H9 (cell line): ENCODE data around the gene COA7. TPM values are rescaled to one million over a fixed set of nuclear protein-coding genes. Genes with fewer than 3 reads are reported as not detected.

ENCODE experiments used
- DNase-seq: peaks from one replicate; pipeline ENCODE4 v3.0.0-alpha.2; 2017
- H2AFZ ChIP-seq: one replicate; pipeline ENCODE4 v1.6.1; 2013; ENCODE audit warnings: mild to moderate bottlenecking, low read length, control low read depth, moderate library complexity
- H2AK5ac ChIP-seq: 2 replicates; pipeline ENCODE4 v1.6.1; 2013; ENCODE audit warnings: low read length, control low read depth, mixed read lengths; ENCODE audit not compliant: insufficient read length
- H2BK120ac ChIP-seq: one replicate; pipeline ENCODE4 v1.6.1; 2013; ENCODE audit warnings: low read depth, mild to moderate bottlenecking, low read length, control low read depth, inconsistent platforms; ENCODE audit not compliant: poor library complexity, severe bottlenecking
- H2BK12ac ChIP-seq: 2 replicates; pipeline ENCODE4 v1.6.1; 2013; ENCODE audit warnings: low read length, control low read depth, mixed read lengths, low read depth; ENCODE audit not compliant: insufficient read length
- H2BK15ac ChIP-seq: 2 replicates; pipeline ENCODE4 v1.6.1; 2013; ENCODE audit warnings: low read depth, low read length, control low read depth
- H2BK20ac ChIP-seq: one replicate; pipeline ENCODE4 v1.6.1; 2013; ENCODE audit warnings: low read depth, mild to moderate bottlenecking, low read length, control low read depth, inconsistent platforms; ENCODE audit not compliant: poor library complexity, severe bottlenecking
- H2BK5ac ChIP-seq: 2 replicates; pipeline ENCODE4 v1.6.1; 2013; ENCODE audit warnings: low read length, control low read depth, mixed read lengths; ENCODE audit not compliant: insufficient read length
- H3K14ac ChIP-seq: 2 replicates; pipeline ENCODE4 v1.6.1; 2013; ENCODE audit warnings: low read length, control low read depth; ENCODE audit not compliant: insufficient read depth
- H3K18ac ChIP-seq: 2 replicates; pipeline ENCODE4 v1.6.1; 2013; ENCODE audit warnings: low read depth, mild to moderate bottlenecking, mixed read lengths, low read length, control low read depth; ENCODE audit not compliant: insufficient read length
- H3K23ac ChIP-seq: 2 replicates; pipeline ENCODE4 v1.6.1; 2013; ENCODE audit warnings: low read length, control low read depth, mixed read lengths, low read depth; ENCODE audit not compliant: insufficient read length
- H3K23me2 ChIP-seq: 2 replicates; pipeline ENCODE4 v1.6.1; 2013; ENCODE audit warnings: low read depth, mild to moderate bottlenecking, mixed read lengths, low read length, control low read depth; ENCODE audit not compliant: insufficient read length, poor library complexity, severe bottlenecking
- H3K27ac ChIP-seq: 2 replicates; pipeline ENCODE4 v1.5.1; 2013; ENCODE audit warnings: low read length, control low read depth, mixed read lengths, low read depth; ENCODE audit not compliant: insufficient read length
- H3K27me3 ChIP-seq: 2 replicates; pipeline ENCODE4 v1.6.1; 2013; ENCODE audit warnings: low read length, control low read depth, inconsistent platforms; ENCODE audit not compliant: insufficient read depth
- H3K4ac ChIP-seq: 2 replicates; pipeline ENCODE4 v1.6.1; 2013; ENCODE audit warnings: low read depth, mild to moderate bottlenecking, control low read depth, inconsistent platforms, low read length, moderate library complexity
- H3K4me1 ChIP-seq: 2 replicates; pipeline ENCODE4 v1.6.1; 2013; ENCODE audit warnings: low read length, control low read depth, inconsistent platforms; ENCODE audit not compliant: insufficient read depth
- H3K4me2 ChIP-seq: 2 replicates; pipeline ENCODE4 v1.6.1; 2013; ENCODE audit warnings: low read length, control low read depth, mixed read lengths; ENCODE audit not compliant: insufficient read length, insufficient read depth
- H3K56ac ChIP-seq: 2 replicates; pipeline ENCODE4 v1.6.1; 2013; ENCODE audit warnings: low read depth, mild to moderate bottlenecking, mixed read lengths, low read length, control low read depth; ENCODE audit not compliant: insufficient read length
- H3K79me1 ChIP-seq: 2 replicates; pipeline ENCODE4 v1.6.1; 2013; ENCODE audit warnings: low read depth, mild to moderate bottlenecking, moderate library complexity, low read length, control low read depth, inconsistent platforms; ENCODE audit not compliant: insufficient read depth, poor library complexity, severe bottlenecking
- H3K79me2 ChIP-seq: 2 replicates; pipeline ENCODE4 v1.6.1; 2013; ENCODE audit warnings: low read length, control low read depth, inconsistent platforms; ENCODE audit not compliant: insufficient read depth
- H3K9ac ChIP-seq: 2 replicates; pipeline ENCODE4 v1.6.1; 2013; ENCODE audit warnings: low read length, control low read depth, mixed read lengths; ENCODE audit not compliant: insufficient read length; ENCODE audit errors: extremely low read depth
- H3K9me3 ChIP-seq: one replicate; pipeline ENCODE4 v1.6.1; 2013; ENCODE audit warnings: low read depth, low read length, inconsistent platforms; ENCODE audit not compliant: control insufficient read depth
- H3T11ph ChIP-seq: one replicate; pipeline ENCODE4 v1.6.1; 2013; ENCODE audit warnings: mild to moderate bottlenecking, low read length, control low read depth, inconsistent platforms
- H4K20me1 ChIP-seq: one replicate; pipeline ENCODE4 v1.6.1; 2013; ENCODE audit not compliant: control insufficient read depth, insufficient read length, insufficient read depth
- H4K5ac ChIP-seq: 2 replicates; pipeline ENCODE4 v1.6.1; 2013; ENCODE audit warnings: low read depth, mild to moderate bottlenecking, mixed read lengths, low read length, control low read depth; ENCODE audit not compliant: insufficient read length
- H4K8ac ChIP-seq: replicated peaks from 2 replicates; pipeline ENCODE4 v1.6.1; 2013; ENCODE audit warnings: low read length, control low read depth, mixed read lengths, low read depth; ENCODE audit not compliant: insufficient read length
- H4K91ac ChIP-seq: 2 replicates; pipeline ENCODE4 v1.6.1; 2013; ENCODE audit warnings: low read depth, mild to moderate bottlenecking, moderate library complexity, mixed read lengths, low read length, control low read depth; ENCODE audit not compliant: insufficient read length
- H3K27ac Mint-ChIP-seq, 3 experiments: 2 replicates in 2 of 3; 3 replicates in 1 of 3; pipeline ENCODE4 v1.8.0; 2020 to 2021; ENCODE audit warnings: mixed read lengths in 3 of 3, mild to moderate bottlenecking in 1 of 3, moderate library complexity in 1 of 3
- H3K27me3 Mint-ChIP-seq: 2 replicates; pipeline ENCODE4 v1.8.0; 2021; ENCODE audit warnings: low read depth, mild to moderate bottlenecking, moderate library complexity, mixed read lengths
- H3K36me3 Mint-ChIP-seq, 3 experiments: 2 replicates in 2 of 3; 3 replicates in 1 of 3; pipeline ENCODE4 v1.8.0; 2020 to 2021; ENCODE audit warnings: low read depth in 3 of 3, mixed read lengths in 3 of 3; ENCODE audit not compliant: insufficient read depth in 1 of 3
- H3K4me1 Mint-ChIP-seq, 2 experiments: 2 replicates each; pipeline ENCODE4 v1.8.0; 2020; ENCODE audit warnings: mixed read lengths in 2 of 2
- H3K4me3 Mint-ChIP-seq, 2 experiments: 2 replicates in 1 of 2; 3 replicates in 1 of 2; pipeline ENCODE4 v1.8.0; 2020 to 2021; ENCODE audit warnings: mild to moderate bottlenecking in 2 of 2, mixed read lengths in 2 of 2, moderate library complexity in 1 of 2
- H3K9me3 Mint-ChIP-seq, 2 experiments: 2 replicates in 1 of 2; 3 replicates in 1 of 2; pipeline ENCODE4 v1.8.0; 2020; ENCODE audit warnings: mild to moderate bottlenecking in 2 of 2, mixed read lengths in 2 of 2, moderate library complexity in 1 of 2
- WGBS: extraction: QIAGEN DNeasy Blood & Tissue Kit; methylation state at CpG from one replicate; pipeline ENCODE4 v1.1.7; 2013; ENCODE audit warnings: missing lambda C conversion rate, low lambda C conversion rate, mixed read lengths; ENCODE audit not compliant: insufficient read length; ENCODE audit errors: extremely low coverage; 5-methylcytosine and 5-hydroxymethylcytosine counted together
- total RNA-seq: library from RNA; stranded (reverse); gene quantifications from 2 replicates; pipeline ENCODE4 v1.2.1, GENCODE V29; 2021
- TF ChIP-seq, protein P1 (sequence below): fragments of 200-600 bp; sonication (generic); conservative IDR thresholded peaks from 3 replicates; pipeline ENCODE4 v1.8.0; 2021; ENCODE audit warnings: antibody characterized with exemption, mild to moderate bottlenecking

Gene COA7
- total RNA-seq, 1 experiment from 2014 or later: 69.1 TPM

DNA sequence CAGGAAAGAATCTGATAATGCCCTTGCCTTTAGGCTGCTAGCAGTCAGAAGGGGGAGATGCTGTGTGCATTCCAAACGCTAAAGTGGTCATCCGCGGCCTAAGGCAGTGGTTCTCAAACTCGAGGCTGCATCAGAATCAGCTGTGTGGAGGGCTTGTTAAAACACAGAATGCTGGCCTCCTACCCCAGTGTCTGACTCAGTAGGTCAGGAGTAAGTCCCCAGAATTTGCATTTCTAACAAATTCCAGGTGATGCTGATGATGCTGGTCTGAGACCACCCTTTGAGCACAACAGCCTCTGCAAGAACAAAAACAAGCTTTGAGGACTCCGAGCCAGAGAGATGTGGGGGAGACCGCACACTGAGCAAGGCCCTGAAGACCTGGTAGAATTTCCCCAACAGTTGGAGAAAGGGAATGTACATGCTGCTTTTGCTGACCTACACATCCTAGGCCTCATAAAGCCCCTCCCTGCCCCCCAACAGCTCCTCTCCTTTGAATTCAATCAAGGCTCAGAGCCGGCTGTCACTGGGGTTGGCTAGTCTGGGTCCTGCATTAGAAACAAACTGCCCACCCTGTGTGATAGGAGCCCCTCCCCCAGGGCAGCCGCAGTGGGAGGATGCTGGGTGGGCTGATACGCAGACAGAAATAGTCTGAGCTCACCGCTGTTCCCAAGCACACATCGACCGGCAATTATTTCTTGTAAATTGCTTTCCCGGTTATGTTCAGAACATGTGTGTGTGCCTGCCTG lies 38.1 kb downstream of the COA7 start:
- Histone ChIP-seq H2BK5ac (no peak overlapping the region), H3K4ac (no peak overlapping the region), H2BK12ac (no peak overlapping the region), H2AK5ac (no peak overlapping the region), H2AFZ (no peak overlapping the region), H4K8ac (no peak overlapping the region), H3K23me2 (peaks cover 3% of the 10 kb centered on the region), H3K4me1 (peaks cover 3% of the 10 kb centered on the region; the same call in 1 of the 2 replicates), H3K9ac (no peak overlapping the region), H4K91ac (no peak overlapping the region), H3K14ac (no peak overlapping the region; the same call in 1 of the 2 replicates), H3T11ph (no peak overlapping the region), H3K56ac (no peak overlapping the region), H4K20me1 (no peaks in the 10 kb centered on the region), H3K23ac (no peak overlapping the region), H3K79me1 (no peaks in the 10 kb centered on the region), H3K79me2 (no peaks in the 10 kb centered on the region), H3K27me3 (no peaks in the 10 kb centered on the region; the same call in 1 of the 2 replicates), H2BK20ac (no peak overlapping the region), H3K27ac (no peak overlapping the region), H4K5ac (no peak overlapping the region), H3K9me3 (no peaks in the 10 kb centered on the region), H3K18ac (peak overlapping the region; percentile 18), H2BK15ac (no peak overlapping the region), H3K4me2 (no peak overlapping the region), H2BK120ac (no peak overlapping the region)
- Mint-ChIP-seq H3K9me3 (no peaks in the 10 kb centered on the region), H3K4me3 (peak overlapping the region in 1 of 2 experiments; percentile 47; a peak in 2 of 5 replicates), H3K27ac (peak overlapping the region; percentile 86 to 98 (median 92); a peak in 6 of 7 replicates), H3K36me3 (no peaks in the 10 kb centered on the region), H3K4me1 (peaks cover 33 to 48% of the 10 kb centered on the region in 2 experiments), H3K27me3 (no peaks in the 10 kb centered on the region)
- WGBS: no CpG with 5 or more reads among the region's 13 CpGs
- TF ChIP-seq, protein P1, sequence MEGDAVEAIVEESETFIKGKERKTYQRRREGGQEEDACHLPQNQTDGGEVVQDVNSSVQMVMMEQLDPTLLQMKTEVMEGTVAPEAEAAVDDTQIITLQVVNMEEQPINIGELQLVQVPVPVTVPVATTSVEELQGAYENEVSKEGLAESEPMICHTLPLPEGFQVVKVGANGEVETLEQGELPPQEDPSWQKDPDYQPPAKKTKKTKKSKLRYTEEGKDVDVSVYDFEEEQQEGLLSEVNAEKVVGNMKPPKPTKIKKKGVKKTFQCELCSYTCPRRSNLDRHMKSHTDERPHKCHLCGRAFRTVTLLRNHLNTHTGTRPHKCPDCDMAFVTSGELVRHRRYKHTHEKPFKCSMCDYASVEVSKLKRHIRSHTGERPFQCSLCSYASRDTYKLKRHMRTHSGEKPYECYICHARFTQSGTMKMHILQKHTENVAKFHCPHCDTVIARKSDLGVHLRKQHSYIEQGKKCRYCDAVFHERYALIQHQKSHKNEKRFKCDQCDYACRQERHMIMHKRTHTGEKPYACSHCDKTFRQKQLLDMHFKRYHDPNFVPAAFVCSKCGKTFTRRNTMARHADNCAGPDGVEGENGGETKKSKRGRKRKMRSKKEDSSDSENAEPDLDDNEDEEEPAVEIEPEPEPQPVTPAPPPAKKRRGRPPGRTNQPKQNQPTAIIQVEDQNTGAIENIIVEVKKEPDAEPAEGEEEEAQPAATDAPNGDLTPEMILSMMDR: no peak
- DNase-seq: peak; percentile 49
